Measurements from ENCODE around the gene PAQR9.

GRCh38 chr3:142987080-142987700 is 23.7 kb upstream of the PAQR9 start:
- TF ChIP-seq POLR2A (IDR thresholded peaks at IDR 0.05; ENCODE audit: low read depth, low read length) = no peak
- TF ChIP-seq TAF1 (IDR thresholded peaks at IDR 0.05; ENCODE audit: low read depth, low read length) = no peak
- no peak for TF ChIP-seq POLR2AphosphoS5 (IDR thresholded peaks at IDR 0.05; ENCODE audit: low read depth, low read length)
- TF ChIP-seq SPI1 (IDR thresholded peaks at IDR 0.05; ENCODE audit: low read depth, low read length) = no peak

All from GM12891 (cell line).